GM12878 (cell line): ENCODE data around the gene HINT2.

ENCODE experiments used
- MEF2A ChIP-seq: IDR thresholded peaks from 2 replicates; pipeline ENCODE4 v1.6.1; 2011; ENCODE audit warnings: low read depth, mild to moderate bottlenecking, low read length, moderate library complexity; ENCODE audit not compliant: insufficient read depth
- SUZ12 ChIP-seq: fragments of 200-600 bp; sonication (generic); IDR thresholded peaks from one replicate; pipeline ENCODE4 v1.6.1; 2018; ENCODE audit warnings: antibody characterized with exemption, mild to moderate bottlenecking; ENCODE audit not compliant: unreplicated experiment

DNA sequence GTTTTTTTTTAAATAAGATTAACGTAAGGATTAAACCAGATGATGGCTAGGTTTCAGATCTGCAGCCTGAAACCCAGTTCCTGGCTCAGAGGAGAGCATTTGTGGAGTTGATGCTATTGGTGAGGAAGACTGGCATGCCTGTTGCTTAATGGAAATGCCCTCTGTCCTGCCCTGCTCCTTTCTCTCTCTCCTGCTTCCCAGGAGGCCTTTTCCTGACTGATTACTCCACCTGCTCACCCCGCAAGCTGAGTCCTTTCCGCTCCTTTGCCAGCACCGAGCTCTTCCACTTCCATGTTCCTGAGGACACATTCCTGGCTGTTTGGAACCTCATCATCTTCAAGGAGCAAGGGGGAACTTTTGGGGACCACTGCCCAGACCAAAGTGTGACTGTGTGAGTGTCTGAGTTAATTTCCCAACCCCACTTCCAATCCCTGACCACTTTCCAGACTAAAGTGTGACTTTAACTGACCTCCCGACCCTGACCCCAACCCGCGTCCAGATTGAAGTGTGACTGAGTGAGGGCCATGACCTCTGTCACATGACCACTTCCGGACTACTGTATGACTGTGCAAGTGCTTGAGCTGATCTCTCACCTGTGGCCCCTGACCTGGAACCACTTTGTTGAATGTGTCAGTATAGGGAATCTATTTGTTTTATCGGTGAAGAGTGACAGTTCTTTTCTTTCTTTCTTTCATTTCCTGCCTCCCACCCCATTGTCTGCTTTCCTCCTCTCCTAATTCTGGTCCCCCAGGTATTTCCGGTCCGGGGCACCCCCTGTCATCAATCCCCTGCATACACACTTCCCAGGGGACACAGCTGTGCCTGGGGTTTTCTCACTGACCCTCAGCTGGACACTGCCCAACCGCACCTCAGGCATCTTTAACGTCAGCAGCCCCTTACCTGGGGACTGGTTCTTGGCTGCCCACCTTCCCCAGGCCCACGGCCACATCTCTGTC lies 19.7 kb upstream of the HINT2 start:
- TF ChIP-seq MEF2A: no peak
- no peak for TF ChIP-seq SUZ12
